ENCODE results near the gene ZNF146. TPM values are rescaled to one million over a fixed set of nuclear protein-coding genes. Genes with fewer than 3 reads are reported as not detected.

Gene ZNF146
- polyA plus RNA-seq, 1 donor from 2014 or later, result 215 TPM

DNA sequence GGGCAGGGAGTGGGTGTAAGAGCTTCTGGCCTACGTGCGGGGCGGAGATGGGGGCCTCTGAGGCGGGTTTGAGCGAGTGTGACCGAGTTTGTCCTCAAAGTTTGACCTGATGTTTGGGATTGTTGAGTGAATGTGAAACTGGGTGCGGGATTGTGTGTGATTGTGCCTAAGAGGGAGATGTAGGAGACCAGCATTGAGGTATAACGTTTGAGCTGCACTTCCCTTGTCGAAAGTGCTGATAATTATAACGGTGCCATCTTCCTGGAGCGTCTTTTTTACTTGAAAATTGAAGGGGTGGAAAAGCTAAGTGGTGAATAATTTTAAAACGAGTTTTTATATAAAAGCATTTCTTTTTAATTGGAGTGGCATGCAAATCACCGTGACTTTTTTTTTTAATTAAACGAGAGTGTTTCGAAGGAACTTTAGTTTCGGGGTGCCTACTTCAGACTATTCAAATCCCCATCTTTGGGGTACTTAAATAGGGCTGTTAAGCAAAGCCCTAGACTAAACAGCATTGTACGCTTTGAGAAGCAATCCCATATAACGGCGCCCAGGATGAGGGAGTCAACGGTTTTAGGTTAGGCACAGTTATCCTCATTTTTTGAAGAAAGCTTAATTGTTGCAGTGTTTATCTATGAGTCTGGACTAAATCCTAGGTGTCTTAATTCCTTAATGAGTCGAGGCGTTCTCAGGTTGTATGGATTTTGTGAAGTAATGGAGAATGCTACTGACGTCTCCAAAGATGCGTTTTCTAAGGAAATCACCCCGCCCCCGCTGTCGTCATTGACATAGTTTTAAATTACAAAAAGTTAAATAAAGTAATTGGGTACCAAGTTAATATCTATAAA lies 594 bp downstream of the ZNF146 start:
- H3K9me2 ChIP-seq (ENCODE audit: insufficient read depth, low read length), result no peaks in the 10 kb centered on the region
- H4K20me1 ChIP-seq (ENCODE audit: insufficient read depth), result no peaks in the 10 kb centered on the region
- no peaks in the 10 kb centered on the region for H3K9me3 ChIP-seq (ENCODE audit: low read length)
- H3K4me2 ChIP-seq (ENCODE audit: low read length), result peak overlapping the region; percentile 74
- H3K27ac ChIP-seq (ENCODE audit: low read length), result peak overlapping the region; percentile 99
- no peaks in the 10 kb centered on the region for H3F3A ChIP-seq (ENCODE audit: insufficient read depth, low read length, poor library complexity, severe bottlenecking)
- peaks cover 4% of the 10 kb centered on the region for H3K36me3 ChIP-seq (ENCODE audit: insufficient read depth, low read length)
- H3K27me3 ChIP-seq (ENCODE audit: insufficient read depth, low read depth, low read length), result no peaks in the 10 kb centered on the region
- peak overlapping the region; percentile 98 for H3K9ac ChIP-seq (ENCODE audit: low read length)
- H3K79me2 ChIP-seq (replicated peaks; ENCODE audit: insufficient read depth, low read length), result peaks cover 57% of the 10 kb centered on the region
- H3K4me3 ChIP-seq (ENCODE audit: low read length), result peak overlapping the region; percentile 73
- TF ChIP-seq TAF1 (IDR thresholded peaks at IDR 0.05; ENCODE audit: low read depth), result peak; percentile 67
- no peak for TF ChIP-seq EP300 (conservative IDR thresholded peaks at IDR 0.05; ENCODE audit: poor library complexity, severe bottlenecking)
- peak overlapping the region; percentile 96 for H2AFZ ChIP-seq (ENCODE audit: low read depth, low read length)

DNA sequence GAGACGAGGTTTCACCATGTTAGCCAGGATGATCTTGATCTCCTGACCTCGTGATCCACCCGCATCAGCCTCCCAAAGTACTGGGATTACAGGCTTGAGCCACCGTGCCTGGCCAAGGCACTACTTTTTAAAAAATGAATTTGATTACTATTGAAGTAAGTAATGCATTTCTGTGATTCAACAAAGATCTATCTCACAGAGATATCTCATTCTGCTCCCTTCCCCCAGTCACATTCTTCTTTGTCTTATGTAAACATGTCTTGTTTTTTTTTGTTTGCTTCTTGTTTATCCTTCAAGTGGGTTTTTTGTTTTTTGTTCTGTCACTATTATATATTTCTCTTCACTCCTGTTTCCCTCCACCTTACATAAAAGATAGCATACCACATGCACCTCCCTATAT lies 6.6 kb downstream of the ZNF146 start:
- H3K27ac ChIP-seq (ENCODE audit: low read length), result no peak overlapping the region

DNA sequence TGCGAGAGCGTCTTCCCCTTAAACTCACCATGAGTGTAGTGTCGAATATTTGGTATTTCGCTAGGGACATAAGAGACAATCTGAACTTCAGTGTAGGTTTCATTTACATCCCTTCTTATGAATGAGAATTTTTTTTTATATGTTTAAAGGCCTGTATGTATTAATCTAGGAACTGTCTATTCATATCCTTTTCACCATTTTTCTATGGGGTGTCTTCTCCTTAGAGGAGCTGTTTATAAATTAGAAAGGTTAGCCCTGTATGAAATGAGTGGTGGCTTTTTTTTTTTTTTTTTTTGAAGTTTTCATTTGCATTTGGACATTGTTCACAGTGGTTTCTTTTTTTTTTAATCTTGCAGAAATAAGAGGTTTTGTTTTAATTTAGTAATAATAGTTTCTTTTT lies 7.6 kb downstream of the ZNF146 start:
- H3K27ac ChIP-seq (ENCODE audit: low read length), result no peak overlapping the region

More for the DNA sequence above, 6.6 kb downstream of the ZNF146 start:
- peaks cover 15% of the 10 kb centered on the region for H3K36me3 ChIP-seq (ENCODE audit: insufficient read depth, low read length)
- H3K4me3 ChIP-seq (ENCODE audit: low read length), result no peak overlapping the region
- H3K27me3 ChIP-seq (ENCODE audit: insufficient read depth, low read depth, low read length), result no peaks in the 10 kb centered on the region
- no peak overlapping the region for H3K4me2 ChIP-seq (ENCODE audit: low read length)
- TF ChIP-seq POLR2AphosphoS5 (IDR thresholded peaks at IDR 0.05) (no peak), MXI1 (conservative IDR thresholded peaks at IDR 0.05; ENCODE audit: poor library complexity, severe bottlenecking) (no peak), RAD21 (conservative IDR thresholded peaks at IDR 0.05) (no peak), TAF1 (IDR thresholded peaks at IDR 0.05; ENCODE audit: low read depth) (no peak), SMC3 (conservative IDR thresholded peaks at IDR 0.05; ENCODE audit: poor library complexity) (no peak)
- H4K20me1 ChIP-seq (ENCODE audit: insufficient read depth), result no peaks in the 10 kb centered on the region
- H3K79me2 ChIP-seq (replicated peaks; ENCODE audit: insufficient read depth, low read length), result peaks cover 85% of the 10 kb centered on the region
- no peak overlapping the region for H2AFZ ChIP-seq (ENCODE audit: low read depth, low read length)
- no peaks in the 10 kb centered on the region for H3F3A ChIP-seq (ENCODE audit: insufficient read depth, low read length, poor library complexity, severe bottlenecking)
- H3K9ac ChIP-seq (ENCODE audit: low read length), result no peak overlapping the region
- H3K9me3 ChIP-seq (ENCODE audit: low read length), result no peaks in the 10 kb centered on the region
- H3K9me2 ChIP-seq (ENCODE audit: insufficient read depth, low read length), result no peaks in the 10 kb centered on the region

More for the DNA sequence above, 7.6 kb downstream of the ZNF146 start:
- H3K9me2 ChIP-seq (ENCODE audit: insufficient read depth, low read length), result no peaks in the 10 kb centered on the region
- peaks cover 84% of the 10 kb centered on the region for H3K79me2 ChIP-seq (replicated peaks; ENCODE audit: insufficient read depth, low read length)
- peaks cover 2% of the 10 kb centered on the region for H3K9me3 ChIP-seq (ENCODE audit: low read length)
- H3K9ac ChIP-seq (ENCODE audit: low read length), result no peak overlapping the region
- H3K4me3 ChIP-seq (ENCODE audit: low read length), result no peak overlapping the region
- H3F3A ChIP-seq (ENCODE audit: insufficient read depth, low read length, poor library complexity, severe bottlenecking), result no peaks in the 10 kb centered on the region
- H3K4me2 ChIP-seq (ENCODE audit: low read length), result no peak overlapping the region
- H3K27me3 ChIP-seq (ENCODE audit: insufficient read depth, low read depth, low read length), result no peaks in the 10 kb centered on the region
- no peaks in the 10 kb centered on the region for H4K20me1 ChIP-seq (ENCODE audit: insufficient read depth)
- peaks cover 16% of the 10 kb centered on the region for H3K36me3 ChIP-seq (ENCODE audit: insufficient read depth, low read length)
- H2AFZ ChIP-seq (ENCODE audit: low read depth, low read length), result no peak overlapping the region
- TF ChIP-seq, protein P1, sequence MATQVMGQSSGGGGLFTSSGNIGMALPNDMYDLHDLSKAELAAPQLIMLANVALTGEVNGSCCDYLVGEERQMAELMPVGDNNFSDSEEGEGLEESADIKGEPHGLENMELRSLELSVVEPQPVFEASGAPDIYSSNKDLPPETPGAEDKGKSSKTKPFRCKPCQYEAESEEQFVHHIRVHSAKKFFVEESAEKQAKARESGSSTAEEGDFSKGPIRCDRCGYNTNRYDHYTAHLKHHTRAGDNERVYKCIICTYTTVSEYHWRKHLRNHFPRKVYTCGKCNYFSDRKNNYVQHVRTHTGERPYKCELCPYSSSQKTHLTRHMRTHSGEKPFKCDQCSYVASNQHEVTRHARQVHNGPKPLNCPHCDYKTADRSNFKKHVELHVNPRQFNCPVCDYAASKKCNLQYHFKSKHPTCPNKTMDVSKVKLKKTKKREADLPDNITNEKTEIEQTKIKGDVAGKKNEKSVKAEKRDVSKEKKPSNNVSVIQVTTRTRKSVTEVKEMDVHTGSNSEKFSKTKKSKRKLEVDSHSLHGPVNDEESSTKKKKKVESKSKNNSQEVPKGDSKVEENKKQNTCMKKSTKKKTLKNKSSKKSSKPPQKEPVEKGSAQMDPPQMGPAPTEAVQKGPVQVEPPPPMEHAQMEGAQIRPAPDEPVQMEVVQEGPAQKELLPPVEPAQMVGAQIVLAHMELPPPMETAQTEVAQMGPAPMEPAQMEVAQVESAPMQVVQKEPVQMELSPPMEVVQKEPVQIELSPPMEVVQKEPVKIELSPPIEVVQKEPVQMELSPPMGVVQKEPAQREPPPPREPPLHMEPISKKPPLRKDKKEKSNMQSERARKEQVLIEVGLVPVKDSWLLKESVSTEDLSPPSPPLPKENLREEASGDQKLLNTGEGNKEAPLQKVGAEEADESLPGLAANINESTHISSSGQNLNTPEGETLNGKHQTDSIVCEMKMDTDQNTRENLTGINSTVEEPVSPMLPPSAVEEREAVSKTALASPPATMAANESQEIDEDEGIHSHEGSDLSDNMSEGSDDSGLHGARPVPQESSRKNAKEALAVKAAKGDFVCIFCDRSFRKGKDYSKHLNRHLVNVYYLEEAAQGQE (IDR thresholded peaks at IDR 0.05; ENCODE audit: borderline replicate concordance), result no peak
- TF ChIP-seq MXI1 (conservative IDR thresholded peaks at IDR 0.05; ENCODE audit: poor library complexity, severe bottlenecking), result no peak
- TF ChIP-seq RAD21 (conservative IDR thresholded peaks at IDR 0.05), result no peak
- TF ChIP-seq, protein P2, sequence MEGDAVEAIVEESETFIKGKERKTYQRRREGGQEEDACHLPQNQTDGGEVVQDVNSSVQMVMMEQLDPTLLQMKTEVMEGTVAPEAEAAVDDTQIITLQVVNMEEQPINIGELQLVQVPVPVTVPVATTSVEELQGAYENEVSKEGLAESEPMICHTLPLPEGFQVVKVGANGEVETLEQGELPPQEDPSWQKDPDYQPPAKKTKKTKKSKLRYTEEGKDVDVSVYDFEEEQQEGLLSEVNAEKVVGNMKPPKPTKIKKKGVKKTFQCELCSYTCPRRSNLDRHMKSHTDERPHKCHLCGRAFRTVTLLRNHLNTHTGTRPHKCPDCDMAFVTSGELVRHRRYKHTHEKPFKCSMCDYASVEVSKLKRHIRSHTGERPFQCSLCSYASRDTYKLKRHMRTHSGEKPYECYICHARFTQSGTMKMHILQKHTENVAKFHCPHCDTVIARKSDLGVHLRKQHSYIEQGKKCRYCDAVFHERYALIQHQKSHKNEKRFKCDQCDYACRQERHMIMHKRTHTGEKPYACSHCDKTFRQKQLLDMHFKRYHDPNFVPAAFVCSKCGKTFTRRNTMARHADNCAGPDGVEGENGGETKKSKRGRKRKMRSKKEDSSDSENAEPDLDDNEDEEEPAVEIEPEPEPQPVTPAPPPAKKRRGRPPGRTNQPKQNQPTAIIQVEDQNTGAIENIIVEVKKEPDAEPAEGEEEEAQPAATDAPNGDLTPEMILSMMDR (IDR thresholded peaks at IDR 0.05; ENCODE audit: poor library complexity, severe bottlenecking), result no peak
- TF ChIP-seq EP300 (conservative IDR thresholded peaks at IDR 0.05; ENCODE audit: poor library complexity, severe bottlenecking), result no peak
